ENCODE results near the gene PLPPR1. TPM values are rescaled to one million over a fixed set of nuclear protein-coding genes. Genes with fewer than 3 reads are reported as not detected.

Gene PLPPR1
- total RNA-seq, 4 donors from 2014 or later: 0.60 to 0.68 TPM; not detected in 2

DNA sequence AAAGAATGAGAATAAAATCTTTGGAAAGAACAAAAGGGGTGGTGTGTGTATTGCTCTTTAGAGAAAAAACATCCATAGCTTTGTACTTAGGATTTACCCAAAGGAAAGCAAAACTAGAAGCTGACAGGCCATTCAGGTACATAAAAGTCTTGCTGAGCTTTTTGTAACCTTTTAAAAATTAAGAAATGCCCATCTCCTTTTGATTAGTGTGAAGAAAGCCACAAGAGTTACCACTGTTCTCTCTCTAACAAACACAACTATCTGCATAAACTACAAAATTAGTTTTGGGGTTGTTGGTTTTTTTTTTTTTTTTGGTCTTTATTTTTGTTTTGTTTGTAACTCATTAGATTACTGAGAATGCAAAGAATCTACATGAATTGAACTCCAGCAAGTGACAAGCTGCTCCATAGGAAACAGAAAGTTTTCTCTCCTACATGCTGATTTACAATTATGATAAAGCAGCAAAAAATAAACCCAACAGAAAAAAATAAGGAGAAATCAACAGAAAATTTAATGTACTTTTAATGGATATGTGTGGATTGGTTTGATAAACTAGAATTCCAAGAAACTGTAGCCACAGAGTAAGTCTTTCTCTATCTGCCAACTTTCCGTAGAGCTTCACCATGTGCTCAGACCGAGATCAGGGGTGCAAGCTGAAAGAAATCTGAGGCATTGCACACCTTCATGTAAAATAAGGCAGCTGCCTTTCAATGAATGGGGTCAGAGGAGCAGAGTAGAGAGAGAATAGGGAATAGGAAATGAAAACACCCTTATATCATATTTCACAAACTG is 344.0 kb downstream of the PLPPR1 start:
- H3K27me3 ChIP-seq: no peaks in the 10 kb centered on the region
- intact Hi-C loops (cut with DNase I; ENCODE audit: low total_unique reads): no loop called here
- WGBS, 2 donors (ENCODE audit: low coverage in 1 of 2): 71 to 83% methylated on average over 2 of the region's 2 CpGs

More for the DNA sequence above, 344.0 kb downstream of the PLPPR1 start:
- Histone ChIP-seq H3K27ac (no peak overlapping the region), H3K9me3 (peaks cover 0 to 3% of the 10 kb centered on the region in 2 donors), H3K36me3 (no peaks in the 10 kb centered on the region), H3K4me3 (no peak overlapping the region), H3K4me1 (no peaks in the 10 kb centered on the region)
- in situ Hi-C loops (cut with MboI; ENCODE audit: low pct_ligation_motif_present in 1 of 4, low pct_unique_long_range_greater_than_20kb in 1 of 4, low sequenced_read_pairs in 3 of 4): no loop called here
- TF ChIP-seq, protein P1, sequence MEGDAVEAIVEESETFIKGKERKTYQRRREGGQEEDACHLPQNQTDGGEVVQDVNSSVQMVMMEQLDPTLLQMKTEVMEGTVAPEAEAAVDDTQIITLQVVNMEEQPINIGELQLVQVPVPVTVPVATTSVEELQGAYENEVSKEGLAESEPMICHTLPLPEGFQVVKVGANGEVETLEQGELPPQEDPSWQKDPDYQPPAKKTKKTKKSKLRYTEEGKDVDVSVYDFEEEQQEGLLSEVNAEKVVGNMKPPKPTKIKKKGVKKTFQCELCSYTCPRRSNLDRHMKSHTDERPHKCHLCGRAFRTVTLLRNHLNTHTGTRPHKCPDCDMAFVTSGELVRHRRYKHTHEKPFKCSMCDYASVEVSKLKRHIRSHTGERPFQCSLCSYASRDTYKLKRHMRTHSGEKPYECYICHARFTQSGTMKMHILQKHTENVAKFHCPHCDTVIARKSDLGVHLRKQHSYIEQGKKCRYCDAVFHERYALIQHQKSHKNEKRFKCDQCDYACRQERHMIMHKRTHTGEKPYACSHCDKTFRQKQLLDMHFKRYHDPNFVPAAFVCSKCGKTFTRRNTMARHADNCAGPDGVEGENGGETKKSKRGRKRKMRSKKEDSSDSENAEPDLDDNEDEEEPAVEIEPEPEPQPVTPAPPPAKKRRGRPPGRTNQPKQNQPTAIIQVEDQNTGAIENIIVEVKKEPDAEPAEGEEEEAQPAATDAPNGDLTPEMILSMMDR (IDR thresholded peaks at IDR 0.05): no peak
- DNase-seq: no peak

Small RNA genes lying within 50 kb of the gene (small RNA-seq; reads per million reads assigned to genes)
- 0 reads per million in 4 donors for gene RF00322

Data from transverse colon (tissue), 4 donors.